ENCODE measurements around the gene MICB. TPM values are rescaled to one million over a fixed set of nuclear protein-coding genes. Genes with fewer than 3 reads are reported as not detected.
"Not testable (repeated sequence)": the region's sequence is repeated elsewhere in the genome, so short reads cannot be mapped to it uniquely, and the experiment has no call there.

MICB gene
- polyA plus RNA-seq, 4 donors: 0.80 to 1.6 (median 1.4) TPM

- DNase-seq (ENCODE audit: low read depth in 4 of 4, low spot score in 3 of 4): no peak
Observed at GRCh38 chr6:31498748-31499147, 803 bp downstream of the MICB start.

GRCh38 chr6:31499648-31500047 lies 1.7 kb downstream of the MICB start:
- DNase-seq (ENCODE audit: low read depth in 4 of 4, low spot score in 3 of 4): not testable (repeated sequence)

GRCh38 chr6:31502586-31502985 lies 4.6 kb downstream of the MICB start:
- DNase-seq (ENCODE audit: low read depth in 4 of 4, low spot score in 3 of 4): no peak

DNA sequence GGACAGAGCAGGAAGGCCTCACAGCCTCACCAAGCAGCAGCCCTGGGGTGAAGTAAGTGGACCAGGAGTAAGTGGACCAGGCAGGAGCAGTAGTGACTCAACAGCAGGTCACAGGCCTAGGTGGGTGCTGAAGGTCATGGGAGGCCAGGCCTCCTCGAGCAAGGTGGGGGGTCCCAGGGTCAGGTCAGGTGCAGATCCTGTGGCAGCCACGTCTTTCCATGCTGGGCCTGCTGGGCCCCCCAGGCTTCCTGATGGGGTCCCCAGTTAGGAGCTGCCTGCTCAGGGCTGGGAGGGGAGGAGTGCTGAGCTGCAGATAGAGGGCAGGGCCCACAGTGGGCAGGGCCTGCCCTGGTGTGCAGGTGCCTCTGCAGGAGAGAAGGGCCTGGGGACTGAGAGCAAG lies 11.1 kb downstream of the MICB start:
- not testable (repeated sequence) for DNase-seq (ENCODE audit: low read depth in 4 of 4, low spot score in 3 of 4)

DNA sequence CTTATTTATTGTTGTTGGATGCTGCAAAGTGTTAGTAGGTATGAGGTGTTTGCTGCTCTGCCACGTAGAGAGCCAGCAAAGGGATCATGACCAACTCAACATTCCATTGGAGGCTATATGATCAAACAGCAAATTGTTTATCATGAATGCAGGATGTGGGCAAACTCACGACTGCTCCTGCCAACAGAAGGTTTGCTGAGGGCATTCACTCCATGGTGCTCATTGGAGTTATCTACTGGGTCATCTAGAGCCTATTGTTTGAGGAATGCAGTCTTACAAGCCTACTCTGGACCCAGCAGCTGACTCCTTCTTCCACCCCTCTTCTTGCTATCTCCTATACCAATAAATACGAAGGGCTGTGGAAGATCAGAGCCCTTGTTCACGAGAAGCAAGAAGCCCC lies 12.1 kb downstream of the MICB start:
- no peak for DNase-seq (ENCODE audit: low read depth in 4 of 4, low spot score in 3 of 4)

DNA sequence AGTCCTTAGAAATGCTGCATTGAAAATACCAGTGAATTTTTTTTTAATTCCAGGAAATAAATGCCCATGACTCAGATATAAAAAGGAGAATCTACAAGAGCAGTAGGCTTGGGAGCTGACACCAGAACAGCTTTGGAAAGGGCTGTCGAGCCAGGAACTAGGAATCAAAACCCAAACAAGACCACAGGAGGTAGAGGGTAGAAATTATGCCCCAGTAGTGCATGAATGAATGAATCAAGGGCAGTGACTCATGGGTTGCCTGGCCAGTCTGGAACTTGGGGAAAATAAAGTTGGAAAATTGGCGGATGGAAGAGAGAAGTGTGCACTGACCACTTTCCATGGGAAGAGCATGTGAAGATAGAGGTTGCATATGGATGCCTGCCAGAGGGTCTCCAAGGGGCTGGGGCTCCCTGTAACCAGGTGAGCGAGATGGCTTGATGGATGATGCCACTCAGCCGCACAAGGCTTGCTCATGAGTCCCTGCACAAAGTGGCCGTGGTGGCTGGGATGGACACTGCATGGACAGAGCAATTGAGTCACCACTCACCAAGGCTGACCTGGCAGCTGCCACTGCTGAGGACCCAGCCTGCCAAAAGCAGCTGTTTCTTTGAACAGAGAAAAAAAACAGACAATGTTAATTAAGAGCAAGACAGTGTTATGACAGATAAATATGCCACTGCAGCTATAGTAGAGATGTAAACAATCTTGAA lies 15.7 kb downstream of the MICB start:
- no peak for DNase-seq (ENCODE audit: low read depth in 4 of 4, low spot score in 3 of 4)

- DNase-seq (ENCODE audit: low read depth in 4 of 4, low spot score in 3 of 4): no peak
Observed at GRCh38 chr6:31521835-31522234, 23.9 kb downstream of the MICB start.

DNA sequence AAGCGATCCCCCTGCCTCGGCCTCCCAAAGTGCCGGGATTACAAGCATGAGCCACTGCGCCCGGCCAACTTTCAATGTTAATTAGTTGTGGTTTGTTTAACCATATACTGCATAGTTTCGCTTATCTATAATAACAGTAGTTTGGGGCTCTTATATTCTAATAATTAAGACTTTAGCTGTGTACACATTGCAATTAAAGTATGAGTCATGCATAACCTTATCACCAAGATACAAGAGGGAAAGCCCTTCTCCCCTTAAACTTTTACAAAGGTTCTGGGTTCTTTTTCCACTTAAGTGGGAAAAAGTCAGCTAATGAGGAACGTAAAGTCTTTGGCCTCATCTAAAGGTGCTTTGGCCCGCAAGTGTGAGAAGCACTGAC lies 27.6 kb downstream of the MICB start:
- no peak for DNase-seq (ENCODE audit: low read depth in 4 of 4, low spot score in 3 of 4)

DNA sequence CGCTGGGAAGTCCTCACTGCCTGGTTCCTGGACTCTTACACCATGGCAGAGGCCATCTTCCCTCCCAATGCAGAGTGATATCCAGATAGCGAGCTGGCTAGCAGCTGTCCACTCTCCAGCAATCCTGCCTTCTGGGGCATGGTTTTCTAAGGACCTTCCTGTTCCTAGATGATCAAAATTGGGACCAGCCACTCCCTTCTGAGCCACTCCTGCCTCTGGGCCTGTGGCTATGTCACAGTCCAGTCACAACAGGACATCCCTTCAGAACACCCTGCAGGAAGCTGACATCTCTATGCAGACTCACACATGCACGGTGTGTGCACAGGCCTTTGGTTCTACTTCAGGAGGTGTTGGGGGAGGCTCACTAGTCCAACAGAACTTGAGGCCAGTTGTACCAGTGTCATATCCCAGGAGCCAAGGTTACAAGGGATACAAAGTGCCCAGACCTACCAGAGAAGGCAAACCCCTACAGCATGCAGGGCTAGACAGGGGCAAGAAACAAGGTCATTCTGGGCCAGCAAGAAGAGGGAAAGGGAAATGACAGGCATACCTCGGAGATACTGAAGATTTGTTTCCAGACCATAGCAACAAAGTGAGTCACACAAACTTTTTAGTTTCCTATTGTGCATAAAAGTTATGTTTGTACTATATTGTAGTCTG lies 28.1 kb downstream of the MICB start:
- DNase-seq (ENCODE audit: low read depth in 4 of 4, low spot score in 3 of 4): no peak

GRCh38 chr6:31528307-31528777 lies 30.4 kb downstream of the MICB start:
- DNase-seq (ENCODE audit: low read depth in 4 of 4, low spot score in 3 of 4): no peak

DNA sequence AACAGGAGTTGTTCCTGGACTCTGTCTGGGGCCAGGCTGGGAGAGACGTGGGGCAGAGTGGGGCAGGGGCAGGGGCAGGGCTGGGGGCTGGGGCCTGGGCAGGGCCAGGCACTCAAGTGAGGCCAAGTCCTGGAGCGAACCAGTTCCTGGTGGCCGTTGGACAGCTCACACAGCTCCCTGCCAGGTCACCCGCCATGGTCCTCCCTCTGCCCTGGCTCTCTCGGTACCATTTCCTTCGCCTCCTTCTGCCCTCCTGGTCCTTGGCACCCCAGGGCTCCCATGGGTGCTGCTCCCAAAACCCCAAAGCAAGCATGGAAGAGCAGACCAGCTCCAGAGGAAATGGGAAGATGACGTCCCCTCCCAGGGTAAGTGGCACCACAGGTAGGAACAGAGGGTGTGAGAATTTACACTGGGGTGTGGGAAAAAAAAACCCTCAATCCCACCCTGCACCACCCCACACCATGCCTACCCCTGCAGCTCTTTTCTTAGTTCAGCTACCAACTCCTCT lies 30.9 kb downstream of the MICB start, which contains the start of gene MCCD1:
MCCD1 (plus strand) TSS at position 142 of the 508 bp plus-strand sequence; CDS start at position 195, 53 bp downstream.
- no peak for DNase-seq (ENCODE audit: low read depth in 4 of 4, low spot score in 3 of 4)

DNA sequence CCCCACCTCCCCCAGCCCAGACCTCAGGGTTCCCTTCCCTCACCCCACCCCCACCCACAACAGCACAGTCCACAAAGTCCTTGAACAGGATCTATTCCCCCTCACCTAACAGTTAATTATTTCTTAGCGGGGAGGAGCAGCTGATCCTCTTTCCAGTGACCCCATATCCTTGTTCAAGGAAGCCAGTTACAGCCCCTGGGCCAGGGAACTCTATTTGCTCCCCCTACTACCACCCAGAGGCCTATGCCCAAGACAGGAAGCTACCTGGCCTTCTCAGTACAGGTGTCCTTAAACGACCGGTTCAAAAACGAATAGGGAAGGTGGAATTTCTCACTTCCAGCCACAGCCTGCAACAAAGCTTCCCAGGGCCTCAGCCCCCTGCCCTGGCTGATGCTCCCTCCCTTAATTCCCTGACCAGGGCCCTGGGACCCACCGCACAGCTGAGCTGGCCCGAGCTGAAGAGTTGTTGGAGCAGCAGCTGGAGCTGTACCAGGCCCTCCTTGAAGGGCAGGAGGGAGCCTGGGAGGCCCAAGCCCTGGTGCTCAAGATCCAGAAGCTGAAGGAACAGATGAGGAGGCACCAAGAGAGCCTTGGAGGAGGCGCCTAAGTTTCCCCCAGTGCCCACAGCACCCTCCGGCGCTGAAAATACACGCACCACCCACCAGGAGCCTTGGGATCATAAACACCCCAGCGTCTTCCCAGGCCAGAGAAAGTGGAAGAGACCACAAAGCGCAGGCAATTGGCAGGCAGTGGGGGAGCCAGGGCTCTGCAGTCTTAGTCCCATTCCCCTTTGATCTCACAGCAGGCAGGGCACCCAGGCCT lies 31.6 kb downstream of the MICB start:
- no peak for DNase-seq (ENCODE audit: low read depth in 4 of 4, low spot score in 3 of 4)

DNA sequence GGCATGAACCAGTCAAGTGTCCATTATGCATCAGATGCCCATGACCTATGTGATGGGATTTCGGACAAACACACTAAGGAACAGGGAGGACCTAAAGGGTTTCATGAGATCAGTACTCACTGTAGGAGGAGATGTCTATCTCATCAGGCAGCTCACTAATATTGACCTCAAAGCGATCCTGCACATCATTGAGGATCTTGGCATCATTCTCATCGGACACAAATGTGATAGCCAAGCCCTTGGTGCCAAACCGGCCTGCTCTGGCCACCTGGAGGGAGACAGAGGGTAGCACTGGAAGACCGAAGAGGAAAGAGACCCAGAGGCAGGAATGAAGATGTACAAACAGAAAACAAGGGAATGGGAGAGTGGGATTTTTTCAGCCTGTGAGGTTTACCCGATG lies 32.7 kb downstream of the MICB start:
- no peak for DNase-seq (ENCODE audit: low read depth in 4 of 4, low spot score in 3 of 4)

GRCh38 chr6:31531162-31531561 lies 33.2 kb downstream of the MICB start:
- no peak for DNase-seq (ENCODE audit: low read depth in 4 of 4, low spot score in 3 of 4)

GRCh38 chr6:31531771-31532643 lies 34.1 kb downstream of the MICB start:
- no peak for DNase-seq (ENCODE audit: low read depth in 4 of 4, low spot score in 3 of 4)

GRCh38 chr6:31532644-31533454 lies 34.9 kb downstream of the MICB start:
- DNase-seq (ENCODE audit: low read depth in 4 of 4, low spot score in 3 of 4): no peak

GRCh38 chr6:31533455-31533841 lies 35.5 kb downstream of the MICB start:
- DNase-seq (ENCODE audit: low read depth in 4 of 4, low spot score in 3 of 4): no peak

- DNase-seq (ENCODE audit: low read depth in 4 of 4, low spot score in 3 of 4): no peak
Observed at GRCh38 chr6:31534011-31534410, 36.1 kb downstream of the MICB start.

GRCh38 chr6:31534521-31535040 lies 36.6 kb downstream of the MICB start:
- DNase-seq (ENCODE audit: low read depth in 4 of 4, low spot score in 3 of 4): no peak

All from right renal pelvis (tissue), 4 donors.